AG09309 (cell line): ENCODE results near the gene CCHCR1.
A peak's percentile ranks its signal among the peaks of the same experiment; 100 is the strongest.
"Not testable (repeated sequence)": the region's sequence is repeated elsewhere in the genome, so short reads cannot be mapped to it uniquely, and the experiment has no call there.

Experiments
- DNase-seq: peaks from one replicate; pipeline ENCODE4 v3.0.0-alpha.2; 2010; ENCODE audit warnings: low read depth
- H3K4me3 ChIP-seq: 2 replicates; pipeline ENCODE4 v1.5.1; 2011; ENCODE audit warnings: mild to moderate bottlenecking, low read depth, low read length, moderate library complexity; ENCODE audit not compliant: control insufficient read depth
- CTCF ChIP-seq: IDR thresholded peaks from 2 replicates; pipeline ENCODE4 v1.5.1; 2011; ENCODE audit warnings: mild to moderate bottlenecking, low read depth, low read length, inconsistent platforms; ENCODE audit not compliant: insufficient read depth, control insufficient read depth; ENCODE audit errors: missing control alignments

The CCHCR1 gene, protein sequence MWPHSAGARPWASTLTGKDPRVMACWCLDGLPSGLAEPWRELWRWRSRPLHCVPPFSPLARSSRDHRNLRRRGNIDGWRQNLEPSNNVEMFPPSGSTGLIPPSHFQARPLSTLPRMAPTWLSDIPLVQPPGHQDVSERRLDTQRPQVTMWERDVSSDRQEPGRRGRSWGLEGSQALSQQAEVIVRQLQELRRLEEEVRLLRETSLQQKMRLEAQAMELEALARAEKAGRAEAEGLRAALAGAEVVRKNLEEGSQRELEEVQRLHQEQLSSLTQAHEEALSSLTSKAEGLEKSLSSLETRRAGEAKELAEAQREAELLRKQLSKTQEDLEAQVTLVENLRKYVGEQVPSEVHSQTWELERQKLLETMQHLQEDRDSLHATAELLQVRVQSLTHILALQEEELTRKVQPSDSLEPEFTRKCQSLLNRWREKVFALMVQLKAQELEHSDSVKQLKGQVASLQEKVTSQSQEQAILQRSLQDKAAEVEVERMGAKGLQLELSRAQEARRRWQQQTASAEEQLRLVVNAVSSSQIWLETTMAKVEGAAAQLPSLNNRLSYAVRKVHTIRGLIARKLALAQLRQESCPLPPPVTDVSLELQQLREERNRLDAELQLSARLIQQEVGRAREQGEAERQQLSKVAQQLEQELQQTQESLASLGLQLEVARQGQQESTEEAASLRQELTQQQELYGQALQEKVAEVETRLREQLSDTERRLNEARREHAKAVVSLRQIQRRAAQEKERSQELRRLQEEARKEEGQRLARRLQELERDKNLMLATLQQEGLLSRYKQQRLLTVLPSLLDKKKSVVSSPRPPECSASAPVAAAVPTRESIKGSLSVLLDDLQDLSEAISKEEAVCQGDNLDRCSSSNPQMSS

GRCh38 chr6:31157513-31158139 is at the start of gene CCHCR1:
TSS of gene CCHCR1 (minus strand) at chr6:31157802. CDS start at chr6:31157600, 202 bp downstream.
- peak within 1 kb of the TSS; percentile 91 for H3K4me3 ChIP-seq
- DNase-seq: no peak
- no peak for TF ChIP-seq CTCF

DNA sequence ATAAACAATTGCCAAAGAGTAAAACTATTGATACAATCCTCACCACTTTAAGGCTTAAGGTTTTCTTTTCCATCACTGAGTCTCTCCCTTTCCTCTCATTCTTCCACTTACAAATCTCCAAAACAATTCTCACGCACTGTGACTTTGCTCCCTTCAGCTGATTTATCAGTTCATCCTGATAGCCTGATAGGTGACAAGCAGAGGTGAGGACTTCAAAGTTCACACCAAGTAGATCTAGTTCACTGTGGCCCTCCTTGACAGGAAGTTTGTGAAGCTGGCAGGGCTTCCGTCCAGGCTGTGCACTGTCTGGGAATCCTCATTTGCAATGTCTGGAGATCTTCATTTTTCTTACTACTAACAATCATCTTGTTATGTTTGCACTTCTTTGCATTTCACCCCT is 48.0 kb upstream of the CCHCR1 start:
- DNase-seq: no peak
- no peak for TF ChIP-seq CTCF
- no peak overlapping the region for H3K4me3 ChIP-seq

DNA sequence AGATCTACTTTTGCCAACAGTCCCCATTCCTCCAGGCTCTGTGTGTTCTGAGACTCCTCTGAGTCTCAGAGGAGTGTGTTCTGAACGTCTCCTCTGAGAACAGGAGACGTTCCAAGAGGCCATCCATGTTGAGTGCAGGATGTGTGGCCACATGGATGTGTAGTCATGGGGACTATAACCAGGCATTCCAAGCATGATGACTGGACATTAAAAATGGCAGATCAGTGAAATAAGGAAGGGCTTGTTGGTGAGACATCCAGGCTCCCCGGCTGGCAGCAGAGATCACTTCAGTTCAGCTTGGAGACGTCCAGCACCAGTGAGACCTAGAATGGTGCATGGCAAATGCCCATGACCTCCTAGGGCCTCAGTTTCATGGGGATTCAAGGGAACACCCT is 47.1 kb upstream of the CCHCR1 start:
- H3K4me3 ChIP-seq: no peak overlapping the region
- no peak for TF ChIP-seq CTCF
- DNase-seq: no peak

- no peak for DNase-seq
- TF ChIP-seq CTCF: no peak
- H3K4me3 ChIP-seq: peak overlapping the region; percentile 25
These were observed 45.9 kb upstream of the CCHCR1 start for GRCh38 chr6:31203345-31203979.

DNA sequence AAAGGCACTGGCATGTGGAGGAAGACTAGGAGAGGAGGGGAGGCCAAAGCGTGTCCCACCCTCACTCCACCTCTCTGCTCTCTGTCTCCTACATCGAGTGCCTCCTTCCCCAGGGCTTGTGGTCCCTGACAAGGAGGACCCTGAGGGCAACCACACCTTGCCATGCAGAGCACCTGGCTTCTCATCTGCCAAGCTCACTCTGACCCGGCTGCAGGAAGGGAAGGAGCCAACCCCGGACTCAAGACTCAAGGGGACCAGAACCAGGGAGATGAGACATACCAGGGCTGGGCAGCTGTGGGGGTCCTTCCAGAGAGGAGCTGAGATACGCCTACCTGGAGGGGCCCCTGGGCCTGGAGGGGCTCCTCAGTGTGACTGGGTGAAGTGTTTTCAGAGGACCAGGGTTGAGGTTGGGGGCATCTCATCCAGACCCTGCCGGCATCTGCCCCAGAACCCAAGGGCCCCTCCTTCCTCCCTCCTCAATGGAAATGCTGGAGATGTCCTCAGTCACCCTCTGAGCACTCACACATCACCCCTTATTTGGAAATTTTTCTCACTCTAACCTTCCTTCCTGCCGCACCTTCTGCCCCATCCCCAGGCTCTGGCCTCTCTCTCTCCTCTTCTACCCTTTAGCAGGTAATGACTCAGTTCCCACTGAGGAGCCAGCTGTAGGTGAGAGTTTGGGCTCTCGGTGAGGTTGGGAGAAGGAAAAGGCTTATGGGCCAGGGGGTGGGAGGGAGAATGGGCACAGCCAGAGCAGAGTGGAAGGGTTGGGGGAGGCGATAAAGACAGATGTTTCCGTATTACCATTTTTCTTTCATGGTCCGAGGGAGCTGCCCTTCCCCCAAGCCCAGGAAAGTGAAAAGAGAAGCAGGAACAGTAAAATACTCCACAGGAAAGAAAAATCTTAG is 44.9 kb upstream of the CCHCR1 start:
- no peak for TF ChIP-seq CTCF
- H3K4me3 ChIP-seq: no peak overlapping the region
- no peak for DNase-seq

DNA sequence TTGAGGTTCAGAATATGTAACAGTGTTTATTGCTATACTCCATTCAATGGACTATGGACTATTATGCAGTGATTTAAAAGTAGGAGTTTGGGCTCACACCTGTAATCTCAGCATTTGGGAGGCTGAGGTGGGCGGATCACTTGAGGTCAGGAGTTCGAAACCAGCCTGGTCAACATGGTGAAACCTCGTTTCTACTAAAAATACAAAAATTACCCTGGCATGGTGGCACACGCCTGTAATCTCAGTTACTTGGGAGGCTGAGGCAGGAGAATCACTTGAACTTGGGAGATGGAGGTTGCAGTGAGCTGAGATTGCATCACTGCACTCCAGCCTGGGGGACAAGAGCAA is 41.5 kb upstream of the CCHCR1 start:
- DNase-seq, H3K4me3 ChIP-seq: not testable (repeated sequence)
